Hindlimb muscle (tissue), 1 donor: Measurements from ENCODE around the gene RIPK3. TPM values are rescaled to one million over a fixed set of nuclear protein-coding genes. Genes with fewer than 3 reads are reported as not detected.
A peak's percentile ranks its signal among the peaks of the same experiment; 100 is the strongest.

Experiments
- DNase-seq: peaks from one replicate; pipeline ENCODE4 v3.0.0-alpha.2; 2013
- polyA plus RNA-seq: library from polyadenylated mRNA; unstranded; fragments of 120-200 nt; gene quantifications from one replicate; pipeline ENCODE4 v1.2.1, GENCODE V29; 2013; ENCODE audit not compliant: insufficient read length

Gene RIPK3
- polyA plus RNA-seq, 1 donor: 2.1 TPM

DNA sequence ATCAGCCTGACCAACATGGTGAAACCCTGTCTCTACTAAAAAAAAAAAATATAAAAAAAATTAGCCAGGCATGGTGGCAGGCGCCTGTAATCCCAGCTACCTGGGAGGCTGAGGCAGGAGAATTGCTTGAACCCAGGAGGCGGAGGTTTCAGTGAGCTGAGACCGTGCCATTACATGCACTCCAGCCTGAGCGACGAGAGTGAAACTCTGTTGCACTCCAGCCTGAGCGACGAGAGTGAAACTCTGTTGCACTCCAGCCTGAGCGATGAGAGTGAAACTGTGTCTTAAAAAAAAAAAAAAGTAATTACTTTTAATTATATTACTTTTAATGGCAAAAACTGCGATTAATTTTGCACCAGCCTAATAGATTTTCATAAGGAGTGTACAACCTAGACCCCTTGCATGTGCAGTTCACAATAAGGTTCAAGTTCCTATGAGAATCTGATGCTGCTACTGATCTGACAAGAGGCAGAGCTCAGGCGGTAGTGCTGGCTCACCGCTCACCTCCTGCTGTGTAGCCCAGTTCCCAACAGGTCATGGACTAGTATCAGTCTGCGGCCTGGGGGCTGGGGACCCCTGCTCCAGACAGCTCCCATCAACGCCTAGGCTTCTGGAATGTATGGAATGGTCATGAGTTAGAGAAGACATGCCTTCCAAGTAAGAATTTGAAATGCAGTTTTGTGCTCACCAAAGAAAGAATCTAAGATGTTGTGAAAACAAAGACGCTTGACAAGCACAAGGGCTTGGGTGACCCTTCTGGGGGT lies 18.4 kb downstream of the RIPK3 start:
- DNase-seq: no peak

DNA sequence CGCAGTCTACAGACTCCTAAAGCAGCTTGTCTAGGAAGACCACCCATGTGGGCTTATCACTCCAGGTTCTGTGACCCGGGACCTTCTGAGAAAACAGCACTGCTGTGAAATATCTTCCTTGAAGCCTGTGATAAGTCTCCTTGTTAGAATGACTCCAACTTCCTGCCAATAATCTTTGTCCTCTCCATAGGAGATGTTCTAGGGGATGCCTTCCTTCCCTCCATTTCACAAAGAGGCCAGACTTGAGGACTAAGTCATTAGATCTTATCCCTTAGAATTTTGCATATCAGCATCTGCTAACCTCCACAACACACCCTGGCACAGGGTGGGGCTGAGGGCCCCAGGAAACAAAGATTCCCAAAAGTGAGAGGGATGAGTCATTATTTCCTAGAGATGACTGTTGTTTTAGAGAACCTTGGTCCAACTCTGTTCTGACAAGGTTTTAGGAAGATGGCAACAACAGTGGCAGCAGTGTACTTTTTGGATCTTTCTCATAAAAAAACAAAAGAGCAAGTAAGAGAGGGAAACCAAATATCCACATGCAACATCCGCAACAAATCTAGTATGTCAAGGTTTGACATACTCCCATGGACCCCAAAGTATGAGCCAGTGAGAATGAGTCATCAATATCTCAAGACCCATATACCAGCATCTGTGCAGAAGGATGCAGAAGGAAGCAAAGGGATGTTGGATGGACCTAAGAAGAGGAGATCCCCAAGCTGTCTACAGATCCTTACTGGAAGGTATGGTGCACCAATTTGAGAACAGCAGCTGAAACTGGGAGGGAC lies 22.5 kb downstream of the RIPK3 start:
- DNase-seq: no peak

- no peak for DNase-seq
Measured at GRCh38 chr14:24316597-24316950, 23.2 kb downstream of the RIPK3 start.

GRCh38 chr14:24315807-24316596 lies 23.8 kb downstream of the RIPK3 start:
- DNase-seq: no peak

- no peak for DNase-seq
Measured at GRCh38 chr14:24315243-24315806, 24.5 kb downstream of the RIPK3 start.

- no peak for DNase-seq
Measured at GRCh38 chr14:24314377-24315193, 25.2 kb downstream of the RIPK3 start.

DNA sequence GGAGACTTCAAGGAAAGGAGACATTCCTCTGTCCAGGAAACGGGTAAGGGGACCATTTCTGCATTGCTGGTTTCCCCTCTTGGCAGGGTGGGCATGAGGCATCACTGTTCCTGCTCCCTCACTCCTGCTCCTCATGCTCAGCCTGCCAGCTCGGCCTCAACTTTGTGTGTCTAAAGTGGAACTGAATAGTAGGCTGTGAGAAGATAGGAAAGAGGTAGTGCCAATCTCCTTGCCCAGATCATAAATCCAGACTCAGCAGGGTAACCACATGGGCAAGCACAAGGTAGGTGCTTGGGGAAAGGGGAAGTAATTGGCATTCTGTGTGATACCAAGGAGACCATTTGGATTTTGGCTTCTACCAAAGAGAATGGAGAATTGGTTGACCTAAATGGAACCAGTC lies 25.9 kb downstream of the RIPK3 start:
- DNase-seq: no peak

- no peak for DNase-seq
Measured at GRCh38 chr14:24312736-24313507, 26.9 kb downstream of the RIPK3 start.

DNA sequence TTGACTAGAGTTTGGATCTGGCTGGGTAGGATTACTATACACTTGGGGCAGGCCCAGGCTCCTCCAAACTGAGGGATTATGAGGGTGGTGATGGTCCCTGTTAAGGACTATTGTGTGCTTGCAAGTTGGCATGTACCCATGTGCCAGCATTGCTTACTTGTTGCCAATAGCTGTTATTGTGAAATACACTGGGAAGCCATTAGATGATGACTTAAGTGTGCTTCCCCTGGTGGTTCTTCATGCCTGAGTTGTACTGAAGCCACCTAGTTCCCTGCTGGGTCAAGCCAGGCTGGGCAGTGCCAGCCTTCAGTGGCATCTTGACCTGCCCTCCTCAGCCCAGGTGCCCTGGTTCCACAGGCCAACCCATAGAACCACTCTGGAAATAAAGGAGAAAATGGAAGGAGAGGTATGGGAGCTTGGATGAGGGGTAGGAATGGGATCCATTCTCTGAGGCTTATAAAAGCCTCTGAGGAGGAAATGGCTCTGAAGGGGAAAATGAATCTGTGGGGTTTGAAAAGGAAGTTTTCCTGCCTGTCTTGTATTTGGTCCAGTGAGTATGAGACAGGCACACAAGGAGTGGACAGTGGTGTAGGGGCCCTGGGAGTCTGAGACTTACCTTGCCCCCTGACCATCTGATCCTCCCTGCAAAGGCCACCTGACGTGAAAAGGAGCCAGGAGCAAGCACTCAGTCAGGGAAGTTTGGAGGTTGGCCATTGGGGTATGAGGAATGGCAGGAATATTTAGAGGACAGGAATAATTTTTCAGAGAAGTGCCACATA lies 27.8 kb downstream of the RIPK3 start:
- no peak for DNase-seq

DNA sequence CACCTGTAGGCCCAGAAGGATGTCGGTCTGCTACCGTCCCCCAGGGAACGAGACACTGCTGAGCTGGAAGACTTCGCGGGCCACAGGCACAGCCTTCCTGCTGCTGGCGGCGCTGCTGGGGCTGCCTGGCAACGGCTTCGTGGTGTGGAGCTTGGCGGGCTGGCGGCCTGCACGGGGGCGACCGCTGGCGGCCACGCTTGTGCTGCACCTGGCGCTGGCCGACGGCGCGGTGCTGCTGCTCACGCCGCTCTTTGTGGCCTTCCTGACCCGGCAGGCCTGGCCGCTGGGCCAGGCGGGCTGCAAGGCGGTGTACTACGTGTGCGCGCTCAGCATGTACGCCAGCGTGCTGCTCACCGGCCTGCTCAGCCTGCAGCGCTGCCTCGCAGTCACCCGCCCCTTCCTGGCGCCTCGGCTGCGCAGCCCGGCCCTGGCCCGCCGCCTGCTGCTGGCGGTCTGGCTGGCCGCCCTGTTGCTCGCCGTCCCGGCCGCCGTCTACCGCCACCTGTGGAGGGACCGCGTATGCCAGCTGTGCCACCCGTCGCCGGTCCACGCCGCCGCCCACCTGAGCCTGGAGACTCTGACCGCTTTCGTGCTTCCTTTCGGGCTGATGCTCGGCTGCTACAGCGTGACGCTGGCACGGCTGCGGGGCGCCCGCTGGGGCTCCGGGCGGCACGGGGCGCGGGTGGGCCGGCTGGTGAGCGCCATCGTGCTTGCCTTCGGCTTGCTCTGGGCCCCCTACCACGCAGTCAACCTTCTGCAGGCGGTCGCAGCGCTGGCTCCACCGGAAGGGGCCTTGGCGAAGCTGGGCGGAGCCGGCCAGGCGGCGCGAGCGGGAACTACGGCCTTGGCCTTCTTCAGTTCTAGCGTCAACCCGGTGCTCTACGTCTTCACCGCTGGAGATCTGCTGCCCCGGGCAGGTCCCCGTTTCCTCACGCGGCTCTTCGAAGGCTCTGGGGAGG lies 28.9 kb downstream of the RIPK3 start, which contains the start of gene LTB4R:
TSS of gene LTB4R (plus strand) at position 857 of the 959 bp plus-strand sequence. CDS start 4,150 bp downstream, outside the sequence.
- DNase-seq: peak; percentile 69

- DNase-seq: no peak
Measured at GRCh38 chr14:24310265-24310645, 29.5 kb downstream of the RIPK3 start.

DNA sequence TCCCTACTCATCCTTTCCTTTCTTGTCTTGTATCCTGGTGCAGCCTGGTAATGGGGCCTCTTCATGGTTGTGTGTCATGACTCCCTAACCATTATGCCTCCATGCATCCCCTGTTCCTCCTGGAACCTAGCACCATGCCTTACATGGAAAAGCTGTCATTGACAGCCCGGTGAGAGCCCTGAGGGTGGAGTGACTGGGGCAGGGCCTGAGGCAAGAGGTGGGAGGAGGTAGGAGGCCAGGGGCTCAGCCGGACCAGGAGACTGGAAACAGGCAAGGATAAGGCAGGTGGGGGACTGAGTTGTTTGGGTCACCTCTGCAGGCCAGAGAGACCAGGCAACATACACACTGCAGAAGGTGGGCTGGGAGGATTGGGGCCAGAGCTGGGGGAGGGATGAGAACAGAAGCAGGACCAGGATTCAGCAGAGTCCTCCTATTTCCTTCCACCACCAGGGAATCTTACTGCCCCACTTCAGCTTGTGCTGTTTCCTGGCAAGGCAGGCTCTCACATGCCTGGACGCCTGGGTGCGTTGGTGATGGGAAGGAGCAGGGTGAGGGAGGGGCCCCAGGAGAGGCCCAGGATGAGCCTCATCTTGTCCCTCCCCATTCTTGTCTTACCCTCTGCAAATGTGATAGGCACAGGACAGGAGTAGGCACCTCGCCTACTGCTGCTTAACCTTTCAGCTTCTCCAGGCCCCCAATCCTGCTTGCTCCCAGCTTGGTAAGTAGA lies 30.1 kb downstream of the RIPK3 start, which contains the start of gene LTB4R2:
TSS of gene LTB4R2 (plus strand) at position 603 of the 727 bp plus-strand sequence. CDS start 525 bp downstream, outside the sequence.
- DNase-seq: no peak

- no peak for DNase-seq
Measured at GRCh38 chr14:24308342-24309124, 31.3 kb downstream of the RIPK3 start.

- no peak for DNase-seq
Measured at GRCh38 chr14:24307575-24308341, 32.0 kb downstream of the RIPK3 start, which contains the start of gene CIDEB. CIDEB (minus strand) TSS chr14:24307977; CDS start chr14:24307858, 119 bp downstream.

DNA sequence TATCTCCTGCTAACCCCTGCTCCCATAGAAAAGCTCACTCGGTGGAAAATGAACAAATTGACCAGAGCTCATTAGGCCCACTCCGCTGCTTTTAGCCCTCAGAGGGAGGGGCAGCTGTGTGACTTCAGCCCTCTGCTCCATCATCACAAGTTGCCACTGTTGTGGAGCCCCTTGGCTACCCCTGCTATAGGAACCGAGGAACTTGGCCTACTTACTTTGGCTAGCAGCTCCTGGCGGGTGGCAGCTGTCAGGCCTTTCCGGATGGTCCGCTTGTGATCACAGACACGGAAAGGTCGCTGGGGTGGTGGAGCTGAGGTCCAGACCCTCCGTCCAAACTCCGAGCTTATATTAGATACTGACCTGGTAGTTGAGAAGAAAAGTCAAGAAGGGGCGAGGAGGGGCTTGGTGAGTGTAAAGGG lies 32.6 kb downstream of the RIPK3 start:
- no peak for DNase-seq

DNA sequence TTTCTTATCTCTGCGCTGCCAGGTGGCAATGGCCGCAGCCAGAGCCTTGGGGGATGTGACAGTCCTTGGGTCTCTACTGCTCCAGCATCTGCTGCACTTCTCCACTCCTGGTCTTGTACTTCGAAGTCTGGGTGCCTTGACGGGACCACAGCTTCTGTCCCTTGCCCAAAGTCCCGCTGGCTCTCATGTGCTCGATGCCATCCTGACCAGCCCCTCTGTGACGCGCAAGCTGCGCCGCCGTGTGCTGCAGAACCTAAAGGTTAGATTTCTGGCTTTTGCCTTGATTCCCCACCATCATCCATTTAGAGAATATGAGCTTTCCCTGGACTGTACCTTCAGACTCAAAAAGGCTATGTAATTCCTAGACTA lies 35.8 kb downstream of the RIPK3 start:
- no peak for DNase-seq
